NCI-H2227 (cell line): Measurements from ENCODE around the gene STPG4.
"Not testable (repeated sequence)": the region's sequence is repeated elsewhere in the genome, so short reads cannot be mapped to it uniquely, and the experiment has no call there.

ENCODE experiments used
- DNase-seq: peaks from one replicate; lab custom pipeline; 2025; ENCODE audit not compliant: unreplicated experiment; lab: John Stamatoyannopoulos, UW

Gene STPG4

DNA sequence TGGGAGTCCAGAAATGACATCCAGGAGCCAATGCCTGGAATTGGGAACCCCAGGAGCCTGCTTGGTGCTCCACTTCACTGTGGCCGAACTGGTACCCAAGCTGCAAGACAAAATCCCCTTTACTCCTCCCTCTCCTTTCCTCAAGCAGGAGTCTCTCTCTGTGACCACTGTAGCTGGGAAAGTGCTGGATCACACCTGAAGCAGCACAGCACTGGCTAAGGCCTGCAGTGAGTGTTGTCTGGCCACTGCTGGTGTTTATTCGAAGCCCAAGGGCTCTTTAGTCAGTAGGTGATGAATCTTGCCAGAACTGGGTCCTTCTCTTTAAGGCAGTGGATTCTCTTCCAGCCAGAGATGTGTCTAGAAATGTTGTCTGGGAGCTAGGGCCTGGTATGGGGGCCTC, 26.4 kb downstream of the STPG4 start:
- no peak for DNase-seq

DNA sequence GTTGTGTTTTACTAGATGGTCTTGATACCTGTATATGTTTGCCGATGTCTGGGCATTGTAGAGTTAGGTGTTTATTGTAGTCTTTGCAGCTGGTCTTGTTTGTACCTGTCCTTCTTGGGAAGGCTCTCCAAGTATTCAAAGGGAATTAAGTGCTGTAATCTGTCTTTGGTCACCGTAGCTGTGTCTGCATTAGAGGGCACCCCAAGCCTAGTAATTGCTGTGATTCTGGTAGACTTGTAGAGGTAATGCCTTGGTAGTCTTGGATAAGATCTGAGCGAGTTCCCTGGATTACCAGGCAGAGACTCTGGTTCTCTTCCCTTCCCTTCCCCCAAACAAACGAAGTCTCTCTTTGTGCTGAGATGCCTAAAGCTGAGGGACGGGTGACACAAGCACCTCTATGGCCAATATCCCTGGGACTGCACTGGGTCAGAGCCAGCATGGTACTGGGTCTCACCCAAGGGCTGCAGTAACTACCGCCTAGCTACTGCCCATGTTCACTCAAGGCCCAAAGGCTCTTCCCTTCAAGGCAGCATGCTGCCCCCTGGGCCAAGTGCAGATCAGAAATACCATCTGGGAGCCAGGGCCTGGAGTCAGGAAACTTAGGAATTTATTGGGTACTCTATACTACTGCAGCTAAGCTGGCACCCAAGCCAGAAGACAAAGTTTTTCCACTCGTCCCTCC, 27.1 kb downstream of the STPG4 start:
- no peak for DNase-seq

DNA sequence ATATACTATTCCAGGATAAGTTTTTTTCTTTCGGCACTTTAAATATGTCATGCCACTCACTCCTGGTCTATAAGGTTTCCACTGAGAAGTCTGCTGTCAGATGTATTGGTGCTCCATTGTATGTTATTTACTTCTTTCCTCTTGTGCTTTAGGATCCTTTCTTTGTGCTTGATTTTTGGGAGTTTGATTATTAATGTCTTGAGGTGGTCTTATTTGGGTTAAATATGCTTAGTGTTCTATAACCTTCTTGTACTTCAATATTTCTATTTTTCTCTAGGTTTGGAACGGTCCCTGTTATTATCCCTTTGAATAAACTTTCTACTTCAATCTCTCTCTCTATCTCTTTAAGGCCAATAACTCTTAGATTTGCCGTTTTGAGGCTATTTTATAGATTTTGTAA, 28.3 kb downstream of the STPG4 start:
- no peak for DNase-seq

DNA sequence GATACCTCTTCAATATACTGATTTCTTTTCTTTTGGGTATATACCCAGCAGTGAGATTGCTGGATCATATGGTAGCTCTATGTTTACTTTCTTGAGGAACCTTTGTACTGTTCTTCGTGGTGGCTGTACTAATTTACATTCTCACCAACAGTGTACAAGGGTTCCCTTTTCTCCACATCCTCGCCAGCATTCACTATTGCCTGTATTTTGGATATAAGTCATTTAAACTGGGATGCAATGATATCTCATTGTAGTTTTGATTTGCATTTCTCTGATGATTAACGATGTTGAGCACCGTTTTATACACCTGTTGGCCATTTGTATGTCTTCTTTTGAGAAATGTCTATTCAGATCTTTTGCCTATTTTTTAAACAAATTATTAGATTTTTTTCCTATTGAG, 30.4 kb downstream of the STPG4 start:
- DNase-seq = not testable (repeated sequence)

DNA sequence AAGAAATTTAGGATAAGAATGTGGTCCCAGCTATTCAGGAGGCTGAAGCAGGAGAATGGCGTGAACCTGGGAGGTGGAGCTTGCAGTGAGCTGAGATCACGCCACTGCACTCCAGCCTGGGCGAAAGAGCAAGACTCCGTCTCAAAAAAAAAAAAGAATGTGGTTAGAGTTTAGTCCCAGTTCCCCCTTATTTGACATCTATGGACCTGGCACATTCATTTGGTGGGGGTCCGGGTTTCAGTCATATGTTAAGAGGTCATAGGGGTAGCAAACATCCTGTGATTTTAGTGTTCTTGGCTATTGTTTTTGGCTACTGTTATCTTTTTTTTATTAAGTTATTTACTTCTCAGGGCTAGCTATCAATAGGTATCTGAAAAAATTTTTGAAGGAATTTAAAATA, 34.7 kb downstream of the STPG4 start:
- DNase-seq = not testable (repeated sequence)

DNA sequence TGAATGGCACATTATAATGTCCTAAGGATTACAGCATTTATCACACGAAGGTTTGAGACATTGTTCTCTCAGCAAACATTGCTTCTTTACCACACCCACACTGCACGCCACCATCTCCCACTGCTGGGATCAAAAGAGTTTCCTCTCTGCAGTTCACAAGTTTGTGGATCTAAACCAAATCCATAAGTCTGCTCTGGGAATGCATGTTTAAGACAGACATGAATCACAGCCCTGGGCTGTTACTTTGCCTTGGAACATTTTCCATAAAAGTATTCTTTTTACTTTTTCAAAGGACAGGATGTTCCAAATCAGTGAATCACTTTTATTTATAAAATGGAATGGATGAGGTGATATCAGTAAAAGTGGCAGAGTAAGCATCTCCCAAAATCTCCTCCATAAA, 36.1 kb downstream of the STPG4 start:
- DNase-seq = no peak

DNA sequence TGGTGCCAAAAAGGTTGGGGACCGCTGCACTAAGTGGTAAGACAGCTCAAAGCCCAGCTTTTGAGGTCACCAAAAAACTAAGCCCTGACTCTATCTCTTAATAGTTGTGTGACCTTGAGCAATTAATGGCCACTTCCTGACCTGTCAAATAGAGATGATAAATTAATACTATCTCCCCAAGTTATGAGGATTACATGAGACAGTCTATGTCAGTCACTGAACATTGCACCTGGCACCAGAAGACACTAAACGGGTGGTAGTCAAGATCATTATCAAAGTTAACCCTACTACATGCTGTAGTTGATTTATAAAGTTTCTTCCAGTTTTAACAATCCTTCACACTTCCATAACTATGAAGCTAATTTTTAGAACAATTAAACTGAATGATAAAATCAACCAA, 36.5 kb downstream of the STPG4 start:
- no peak for DNase-seq

DNA sequence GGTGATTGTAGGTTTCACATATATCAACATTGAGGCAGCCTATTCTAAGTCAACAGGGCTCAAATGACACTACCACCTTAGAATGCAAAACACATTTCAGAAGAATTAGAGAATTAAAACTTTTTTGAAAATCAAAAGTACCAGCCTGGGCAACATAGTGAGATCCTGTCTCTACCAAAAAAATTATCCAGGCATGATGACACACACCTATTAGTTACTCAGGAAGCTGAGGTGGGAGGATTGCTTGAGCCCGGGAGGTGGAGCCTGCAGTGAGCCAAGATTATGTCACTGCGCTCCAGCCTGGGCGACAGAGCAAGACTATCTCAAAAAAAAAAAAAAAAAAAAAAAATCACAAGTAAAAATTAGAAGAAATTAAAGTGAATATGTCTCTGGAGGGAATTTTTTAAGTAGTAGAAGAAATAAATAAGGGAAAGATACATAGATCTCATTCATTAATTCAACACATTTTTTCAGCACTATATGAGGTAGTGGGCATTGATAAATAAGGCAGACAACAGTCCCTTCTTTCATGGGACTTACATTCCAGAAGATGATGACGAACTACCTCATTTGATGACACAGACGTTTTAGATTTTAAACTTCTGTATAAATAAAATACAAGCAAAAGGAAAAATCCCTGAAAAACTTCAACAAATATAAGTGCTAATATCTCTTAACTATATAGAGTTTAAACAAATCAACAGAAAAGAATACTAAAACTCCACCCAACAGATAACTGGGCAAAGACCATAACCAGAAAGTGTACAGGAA, 42.3 kb downstream of the STPG4 start:
- DNase-seq = no peak

DNA sequence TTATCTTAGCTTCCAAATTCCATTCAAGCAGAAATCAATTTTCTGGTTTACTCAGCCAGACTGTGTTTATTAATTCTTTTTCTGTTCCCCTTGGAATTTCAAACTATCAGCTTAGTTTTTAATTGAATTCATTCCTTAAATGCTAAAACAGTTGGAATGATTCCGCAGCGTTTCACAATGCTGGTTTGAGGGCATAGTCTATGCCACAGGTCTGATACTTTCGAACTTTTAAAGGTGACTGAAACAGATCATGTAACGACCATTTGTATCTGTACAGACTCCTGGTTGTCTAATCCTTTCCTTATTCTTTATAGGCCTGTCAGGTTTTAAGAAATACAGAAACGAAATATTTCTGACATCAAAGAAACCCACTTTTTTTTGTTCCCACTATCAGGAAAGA, 45.4 kb downstream of the STPG4 start:
- no peak for DNase-seq

DNA sequence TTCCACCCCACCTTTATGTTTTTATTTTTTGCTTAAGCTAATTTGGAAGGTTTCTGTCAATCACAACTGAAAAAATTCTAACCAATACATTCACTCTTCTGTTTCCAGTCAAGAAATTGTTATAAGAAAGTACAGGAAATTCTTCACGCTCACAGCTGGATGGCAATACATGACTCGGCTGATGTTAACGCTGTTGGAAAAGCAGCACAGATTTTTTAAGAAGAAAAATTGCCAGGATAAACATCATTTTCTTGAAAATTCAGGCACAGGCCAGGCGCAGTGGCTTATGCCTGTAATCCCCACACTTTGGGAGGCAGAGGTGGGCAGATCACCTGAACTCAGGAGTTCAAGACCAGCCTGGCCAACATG, 46.1 kb downstream of the STPG4 start:
- no peak for DNase-seq

DNA sequence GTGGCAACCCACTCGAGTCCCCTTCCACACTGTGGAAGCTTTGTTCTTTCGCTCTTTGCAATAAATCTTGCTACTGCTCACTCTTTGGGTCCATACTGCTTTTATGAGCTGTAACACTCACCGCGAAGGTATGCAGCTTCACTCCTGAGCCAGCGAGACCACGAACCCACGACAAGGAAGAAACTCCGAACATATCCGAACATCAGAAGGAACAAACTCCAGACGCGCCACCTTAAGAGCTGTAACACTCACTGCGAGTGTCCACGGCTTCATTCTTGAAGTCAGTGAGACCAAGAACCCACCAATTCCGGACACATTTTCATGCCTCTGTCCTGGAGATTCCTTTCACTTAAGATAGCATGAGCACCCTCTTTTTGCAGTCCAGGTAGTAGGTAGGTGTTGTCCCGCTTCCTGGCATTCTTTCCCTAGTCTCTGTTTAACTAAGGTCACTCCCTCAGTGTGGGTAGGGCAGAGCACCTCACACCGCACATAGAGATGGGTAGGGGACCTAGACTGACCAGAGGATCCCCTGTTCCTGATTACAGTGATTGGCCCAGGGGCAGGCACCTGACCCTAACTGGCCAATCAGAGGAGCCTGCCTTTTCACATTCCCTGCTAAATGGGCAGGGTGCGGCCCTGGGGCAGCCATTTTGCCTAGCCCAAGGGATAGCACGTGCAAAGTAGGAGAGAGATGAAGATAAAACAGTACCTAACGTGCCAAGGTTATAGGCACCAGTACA, 46.7 kb downstream of the STPG4 start:
- DNase-seq = not testable (repeated sequence)

DNA sequence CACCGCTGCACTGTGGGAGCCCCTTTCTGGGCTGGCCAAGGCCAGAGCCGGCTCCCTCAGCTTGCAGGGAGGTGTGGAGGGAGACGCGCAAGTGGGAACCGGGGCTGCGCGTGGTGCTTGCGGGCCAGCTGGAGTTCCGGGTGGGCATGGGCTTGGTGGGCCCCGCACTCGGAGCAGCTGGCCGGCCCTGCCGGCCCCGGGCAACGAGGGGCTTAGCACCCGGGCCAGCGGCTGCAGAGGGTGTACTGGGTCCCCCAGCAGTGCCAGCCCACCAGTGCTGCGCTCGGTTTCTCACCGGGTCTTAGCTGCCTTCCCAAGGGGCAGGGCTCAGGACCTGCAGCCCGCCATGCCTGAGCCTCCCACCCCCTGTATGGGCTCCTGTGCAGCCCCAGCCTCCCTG, 47.9 kb downstream of the STPG4 start:
- not testable (repeated sequence) for DNase-seq

DNA sequence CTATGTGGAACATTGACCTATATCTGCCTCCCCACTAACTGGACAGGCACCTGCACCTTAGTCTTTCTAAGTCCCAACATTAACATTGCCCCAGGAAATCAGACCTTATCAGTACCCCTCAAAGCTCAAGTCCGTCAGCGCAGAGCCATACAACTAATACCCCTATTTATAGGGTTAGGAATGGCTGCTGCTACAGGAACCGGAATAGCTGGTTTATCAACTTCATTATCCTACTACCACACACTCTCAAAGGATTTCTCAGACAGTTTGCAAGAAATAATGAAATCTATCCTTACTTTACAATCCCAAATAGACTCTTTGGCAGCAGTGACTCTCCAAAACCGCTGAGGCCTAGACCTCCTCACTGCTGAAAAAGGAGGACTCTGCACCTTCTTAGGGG, 48.9 kb downstream of the STPG4 start:
- DNase-seq = not testable (repeated sequence)

DNA sequence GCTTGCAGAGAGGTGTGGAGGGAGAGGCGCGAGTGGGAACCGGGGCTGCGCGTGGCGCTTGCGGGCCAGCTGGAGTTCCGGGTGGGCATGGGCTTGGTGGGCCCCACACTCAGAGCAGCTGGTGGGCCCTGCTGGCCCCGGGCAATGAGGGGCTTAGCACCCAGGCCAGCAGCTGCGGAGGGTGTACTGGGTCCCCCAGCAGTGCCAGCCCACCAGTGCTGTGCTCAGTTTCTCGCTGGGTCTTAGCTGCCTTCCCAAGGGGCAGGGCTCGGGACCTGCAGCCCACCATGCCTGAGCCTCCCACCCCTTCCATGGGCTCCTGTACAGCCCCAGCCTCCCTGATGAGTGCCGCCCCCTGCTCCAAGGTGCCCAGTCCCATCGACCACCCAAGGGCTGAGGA, 55.4 kb downstream of the STPG4 start:
- not testable (repeated sequence) for DNase-seq

DNA sequence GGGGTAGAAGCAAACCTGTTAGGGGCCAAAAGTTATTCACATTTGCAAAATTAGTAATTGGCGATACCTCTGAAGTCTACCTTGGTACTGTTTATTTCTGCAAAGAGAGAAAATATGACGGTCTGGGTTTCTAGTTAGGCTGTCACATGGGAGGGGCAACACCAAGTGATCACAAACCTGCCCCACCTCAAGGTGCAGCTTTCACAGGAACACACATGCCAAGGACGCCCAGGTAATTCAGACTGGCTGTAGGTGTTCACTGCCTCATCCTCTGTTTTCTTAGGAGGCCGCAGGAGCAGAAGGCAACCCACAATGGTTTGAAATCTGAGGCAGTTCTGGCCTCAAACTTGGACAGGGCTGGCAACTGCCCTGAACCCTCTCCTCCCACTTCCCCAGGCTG, 56.2 kb downstream of the STPG4 start:
- DNase-seq = no peak

DNA sequence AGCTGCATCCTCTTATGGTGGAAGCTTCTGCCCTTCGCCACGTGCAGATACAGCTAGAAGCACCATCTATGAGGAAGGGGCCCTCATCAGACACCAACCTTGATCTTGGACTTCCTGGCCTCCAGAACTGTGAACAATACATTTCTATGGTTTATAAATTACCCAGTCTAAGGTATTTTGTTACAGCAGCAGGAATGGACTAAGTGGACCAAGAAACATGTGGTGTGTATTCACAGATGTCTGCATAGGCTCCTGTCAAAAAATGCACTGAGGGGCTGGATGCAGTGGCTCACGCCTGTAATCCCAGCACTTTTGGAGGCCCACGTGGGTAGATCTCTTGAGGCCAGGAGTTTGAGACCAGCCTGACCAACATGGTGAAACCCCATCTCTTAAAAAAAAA, 57.5 kb downstream of the STPG4 start:
- DNase-seq = no peak

DNA sequence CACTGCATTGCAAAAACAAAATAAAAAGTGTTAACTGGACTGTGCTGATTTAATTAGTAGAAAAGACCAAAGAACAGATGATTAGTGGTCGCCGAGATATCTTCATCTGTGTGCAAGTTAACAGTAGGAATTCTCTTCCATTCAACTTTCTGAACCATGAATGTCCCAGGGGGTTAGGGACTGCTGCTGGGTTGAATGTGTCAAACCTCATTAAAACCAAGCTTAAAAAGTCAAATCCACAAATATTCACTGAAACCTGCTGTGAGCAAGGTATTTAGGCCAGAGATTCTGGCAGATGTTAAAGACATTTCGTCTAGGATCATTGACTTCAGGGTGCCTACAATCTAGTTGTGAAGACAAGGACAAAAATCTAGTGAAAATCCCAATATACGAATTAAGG, 58.7 kb downstream of the STPG4 start:
- DNase-seq = no peak

DNA sequence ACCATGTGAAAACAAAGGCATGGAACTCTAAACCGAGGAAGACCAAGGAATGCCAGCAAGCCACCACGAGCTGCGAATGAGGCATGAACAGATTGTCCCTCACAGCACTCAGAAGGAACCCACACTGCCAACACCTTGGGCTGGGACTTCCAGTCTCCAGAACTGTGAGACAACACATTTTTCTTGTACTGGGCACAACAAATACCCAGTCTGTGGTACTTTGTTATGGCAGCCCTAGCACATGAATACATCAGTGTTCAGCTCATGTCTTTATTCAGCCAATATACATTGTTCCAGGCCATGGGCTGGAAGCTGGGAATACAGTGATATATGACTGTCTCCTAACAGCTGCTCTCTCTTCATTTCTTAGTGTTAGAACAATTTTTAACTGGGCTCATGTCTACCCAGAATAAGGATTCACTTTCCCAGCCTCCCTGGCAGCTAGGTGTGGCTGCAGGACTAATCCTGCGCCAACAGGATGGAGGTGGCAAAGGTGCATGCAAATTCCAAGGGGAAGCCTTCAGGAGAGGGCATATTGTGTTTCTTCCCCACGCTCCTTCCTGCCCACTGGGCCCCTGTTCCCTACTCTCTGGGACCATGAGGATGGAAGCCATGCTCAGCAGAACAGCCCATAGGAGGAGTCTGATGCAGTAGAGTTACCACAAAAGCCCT, 59.6 kb downstream of the STPG4 start:
- DNase-seq = no peak

DNA sequence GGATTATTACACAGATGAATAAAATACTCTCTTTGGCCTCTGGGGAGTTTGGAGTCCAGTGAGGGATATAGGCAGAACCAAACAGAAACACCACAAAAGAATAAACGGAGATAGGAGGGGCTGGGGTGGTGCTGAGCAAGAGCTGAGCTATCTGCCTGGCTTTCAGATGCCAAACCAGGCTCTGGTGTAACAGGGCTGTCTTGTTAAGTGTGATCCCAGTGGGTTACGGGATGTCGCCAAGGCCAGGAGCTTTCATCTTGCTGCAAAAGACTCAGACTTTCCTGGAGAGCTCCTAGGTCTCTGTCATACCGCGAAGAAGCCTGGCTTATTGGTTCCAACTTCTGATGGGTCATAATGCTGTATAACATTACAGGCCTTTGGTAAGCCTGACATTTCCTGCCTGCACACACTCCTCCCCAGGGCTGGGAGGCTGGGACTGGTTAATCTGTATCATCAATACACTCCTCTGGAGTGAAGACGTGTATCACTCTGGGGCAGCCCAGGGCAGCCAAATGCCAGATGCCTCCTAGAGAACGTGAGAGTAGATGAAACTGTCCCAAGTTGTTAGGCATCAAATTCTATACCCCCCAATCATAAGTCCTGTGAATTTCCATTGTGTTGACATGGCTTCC, 60.5 kb downstream of the STPG4 start:
- DNase-seq = no peak

DNA sequence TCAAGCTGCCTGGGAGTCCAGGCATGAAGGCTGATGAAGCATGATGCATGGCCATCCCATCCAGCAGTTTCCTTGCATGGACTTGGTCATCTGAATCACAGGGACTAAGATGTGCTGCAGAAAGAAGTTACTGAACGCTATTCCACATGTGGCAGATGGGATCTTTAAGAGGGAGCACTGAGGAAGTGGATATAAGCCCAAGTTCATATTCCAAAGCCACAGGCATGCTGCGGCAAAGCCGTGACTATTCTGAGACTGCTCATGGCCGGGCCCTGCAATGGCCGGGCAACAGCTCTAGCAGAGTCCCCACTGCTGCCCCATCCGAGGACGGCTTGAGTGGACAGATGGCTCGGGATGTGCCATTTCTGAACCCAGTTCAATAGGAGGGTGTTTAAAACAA, 61.5 kb downstream of the STPG4 start:
- DNase-seq = no peak

DNA sequence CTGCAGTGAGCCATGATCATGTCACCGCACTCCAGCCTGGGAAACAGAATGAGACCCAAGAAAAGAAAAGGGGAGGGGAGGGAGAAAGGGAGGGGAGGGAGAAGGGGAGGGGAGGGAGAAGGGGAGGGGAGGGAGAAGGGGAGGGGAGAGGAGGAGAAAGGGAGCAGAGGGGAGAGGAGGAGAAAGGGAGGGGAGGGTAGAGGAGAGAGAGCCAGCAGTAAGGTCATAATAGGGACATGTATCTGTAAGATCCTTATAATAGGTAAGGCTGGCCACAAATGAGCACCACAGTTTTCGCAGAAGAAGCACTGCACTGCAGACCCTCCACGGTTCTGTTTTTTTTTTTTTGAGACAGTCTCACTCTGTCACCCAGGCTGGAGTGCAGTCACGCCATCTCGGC, 62.6 kb downstream of the STPG4 start:
- no peak for DNase-seq
